Trophoblast cell (in vitro differentiated cells and primary cell): Measurements from ENCODE around the gene RAB9B.

Experiments used
- DNase-seq, 2 donors: peaks; one replicate each; pipeline ENCODE4 v3.0.0-alpha.2; 2016
- H2AFZ ChIP-seq: 2 replicates; pipeline ENCODE4 v1.6.1; 2013; ENCODE audit warnings: low read length, moderate library complexity, mild to moderate bottlenecking; ENCODE audit not compliant: insufficient read depth, poor library complexity
- H2AK5ac ChIP-seq: 2 replicates; pipeline ENCODE4 v1.6.1; 2013; ENCODE audit warnings: mild to moderate bottlenecking, low read length
- H2BK120ac ChIP-seq: 2 replicates; pipeline ENCODE4 v1.6.1; 2013; ENCODE audit warnings: low read length, mild to moderate bottlenecking, moderate library complexity; ENCODE audit not compliant: insufficient read depth, poor library complexity
- H2BK12ac ChIP-seq: 2 replicates; pipeline ENCODE4 v1.6.1; 2013; ENCODE audit warnings: mild to moderate bottlenecking, low read length, moderate library complexity
- H2BK5ac ChIP-seq: 2 replicates; pipeline ENCODE4 v1.6.1; 2013; ENCODE audit warnings: low read length, low read depth, moderate library complexity, mild to moderate bottlenecking; ENCODE audit not compliant: poor library complexity
- H3K14ac ChIP-seq: 2 replicates; pipeline ENCODE4 v1.6.1; 2013; ENCODE audit warnings: mild to moderate bottlenecking, low read length
- H3K18ac ChIP-seq: 2 replicates; pipeline ENCODE4 v1.6.1; 2013; ENCODE audit warnings: mild to moderate bottlenecking, low read length
- H3K23ac ChIP-seq: 2 replicates; pipeline ENCODE4 v1.6.1; 2013; ENCODE audit warnings: low read length
- H3K27ac ChIP-seq: 2 replicates; pipeline ENCODE4 v1.5.1; 2013; ENCODE audit warnings: low read depth, mild to moderate bottlenecking, inconsistent platforms, low read length, moderate library complexity
- H3K27me3 ChIP-seq: 2 replicates; pipeline ENCODE4 v1.6.1; 2013; ENCODE audit warnings: inconsistent platforms, mild to moderate bottlenecking, low read length, moderate library complexity; ENCODE audit not compliant: insufficient read depth
- H3K36me3 ChIP-seq, 2 experiments: 1 replicate in 1 of 2; 2 replicates in 1 of 2; pipeline ENCODE4 v1.6.1; 2013; ENCODE audit warnings: low read length in 2 of 2, mild to moderate bottlenecking in 2 of 2, moderate library complexity in 1 of 2; ENCODE audit not compliant: insufficient read depth in 2 of 2, control insufficient read depth in 1 of 2
- H3K4ac ChIP-seq: 2 replicates; pipeline ENCODE4 v1.6.1; 2013; ENCODE audit warnings: low read depth, mild to moderate bottlenecking, low read length, moderate library complexity
- H3K4me1 ChIP-seq, 2 experiments: 1 replicate in 1 of 2; 2 replicates in 1 of 2; pipeline ENCODE4 v1.6.1; 2013; ENCODE audit warnings: low read length in 2 of 2, mild to moderate bottlenecking in 2 of 2, moderate library complexity in 1 of 2; ENCODE audit not compliant: insufficient read depth in 2 of 2, control insufficient read depth in 1 of 2
- H3K4me2 ChIP-seq: 2 replicates; pipeline ENCODE4 v1.6.1; 2013; ENCODE audit warnings: inconsistent platforms, mild to moderate bottlenecking, low read length, moderate library complexity
- H3K4me3 ChIP-seq: 2 replicates; pipeline ENCODE4 v1.5.1; 2013; ENCODE audit warnings: mild to moderate bottlenecking, low read depth, low read length, inconsistent platforms
- H3K79me1 ChIP-seq: one replicate; pipeline ENCODE4 v1.6.1; 2013; ENCODE audit warnings: low read length
- H3K79me2 ChIP-seq: 2 replicates; pipeline ENCODE4 v1.6.1; 2013; ENCODE audit warnings: low read length, mild to moderate bottlenecking; ENCODE audit not compliant: control insufficient read depth, insufficient read depth, poor library complexity
- H3K9ac ChIP-seq: 2 replicates; pipeline ENCODE4 v1.6.1; 2013; ENCODE audit warnings: mild to moderate bottlenecking, low read length
- H3K9me3 ChIP-seq: 2 replicates; pipeline ENCODE4 v1.6.1; 2013; ENCODE audit warnings: low read depth, mild to moderate bottlenecking, control low read depth, inconsistent platforms, low read length; ENCODE audit not compliant: insufficient read depth
- H4K12ac ChIP-seq: 2 replicates; pipeline ENCODE4 v1.6.1; 2013; ENCODE audit warnings: low read depth, mild to moderate bottlenecking, low read length, moderate library complexity
- H4K8ac ChIP-seq: 2 replicates; pipeline ENCODE4 v1.6.1; 2013; ENCODE audit warnings: low read depth, mild to moderate bottlenecking, low read length, moderate library complexity
- H4K91ac ChIP-seq: one replicate; pipeline ENCODE4 v1.6.1; 2013; ENCODE audit warnings: low read depth, mild to moderate bottlenecking, low read length, moderate library complexity
- WGBS: extraction: QIAGEN DNeasy Blood & Tissue Kit; methylation state at CpG from one replicate; pipeline ENCODE4 v1.1.7; 2013; ENCODE audit warnings: missing lambda C conversion rate; ENCODE audit not compliant: insufficient read length, insufficient coverage; ENCODE audit errors: extremely low coverage; 5-methylcytosine and 5-hydroxymethylcytosine counted together

RAB9B gene

DNA sequence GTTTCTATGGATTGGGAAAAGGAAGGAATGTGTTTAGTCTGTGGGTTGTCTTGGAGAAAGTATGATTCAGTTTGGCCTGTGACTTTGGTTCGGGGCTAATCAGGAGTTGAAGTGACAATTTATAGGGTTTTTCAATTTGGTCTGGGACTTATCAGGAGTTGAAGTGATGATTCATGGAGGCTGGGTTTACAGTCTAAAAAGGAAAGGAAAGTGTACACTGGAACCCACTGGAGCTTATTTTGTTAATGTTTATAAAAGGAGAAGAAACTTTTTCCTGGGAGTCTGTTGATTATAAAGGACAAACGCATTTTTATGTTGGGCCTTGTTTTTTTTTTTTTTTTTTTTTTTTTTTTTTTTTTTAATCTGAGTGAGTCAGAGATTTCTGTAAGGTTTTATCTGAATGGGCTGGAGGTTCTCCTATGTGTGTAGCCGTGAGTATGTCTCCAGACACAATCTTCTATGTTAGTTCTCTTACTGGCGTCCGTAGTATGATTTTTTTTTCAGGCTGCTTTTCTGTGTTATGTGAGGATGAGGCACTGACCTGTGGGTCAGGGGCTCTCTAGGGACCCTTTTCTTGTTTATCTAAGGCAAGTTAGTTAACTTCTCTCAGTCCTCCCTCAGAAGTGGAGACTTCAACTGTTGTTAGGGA lies 33.0 kb upstream of the RAB9B start:
- no peak overlapping the region for H2BK120ac ChIP-seq
- H3K18ac ChIP-seq = no peak overlapping the region
- H3K4ac ChIP-seq = no peak overlapping the region
- no peaks in the 10 kb centered on the region for H3K4me1 ChIP-seq
- no peaks in the 10 kb centered on the region for H3K27me3 ChIP-seq
- no peak overlapping the region for H4K12ac ChIP-seq
- no peak overlapping the region for H3K4me3 ChIP-seq
- no peak overlapping the region for H3K9ac ChIP-seq
- H2BK12ac ChIP-seq = no peak overlapping the region
- no CpG with 5 or more reads among the region's 5 CpGs for WGBS
- H4K8ac ChIP-seq = no peak overlapping the region
- DNase-seq = no peak
- no peak overlapping the region for H4K91ac ChIP-seq
- no peak overlapping the region for H2BK5ac ChIP-seq
- H3K14ac ChIP-seq = no peak overlapping the region
- no peaks in the 10 kb centered on the region for H3K79me2 ChIP-seq
- H3K79me1 ChIP-seq = no peaks in the 10 kb centered on the region
- no peak overlapping the region for H3K23ac ChIP-seq
- no peak overlapping the region for H3K4me2 ChIP-seq
- no peaks in the 10 kb centered on the region for H3K36me3 ChIP-seq
- H3K27ac ChIP-seq = no peak overlapping the region
- H2AFZ ChIP-seq = no peak overlapping the region
- no peak overlapping the region for H2AK5ac ChIP-seq
- no peaks in the 10 kb centered on the region for H3K9me3 ChIP-seq

- Histone ChIP-seq H4K12ac (no peak overlapping the region), H2AFZ (no peak overlapping the region), H3K4me1 (no peaks in the 10 kb centered on the region), H3K9me3 (no peaks in the 10 kb centered on the region), H3K9ac (no peak overlapping the region), H2AK5ac (no peak overlapping the region), H3K14ac (no peak overlapping the region), H4K91ac (no peak overlapping the region), H3K4me2 (no peak overlapping the region), H2BK12ac (no peak overlapping the region), H3K27me3 (no peaks in the 10 kb centered on the region), H3K23ac (no peak overlapping the region), H4K8ac (no peak overlapping the region), H3K18ac (no peak overlapping the region), H3K79me2 (no peaks in the 10 kb centered on the region), H2BK5ac (no peak overlapping the region), H3K36me3 (no peaks in the 10 kb centered on the region), H3K79me1 (no peaks in the 10 kb centered on the region), H2BK120ac (no peak overlapping the region), H3K4me3 (no peak overlapping the region), H3K4ac (no peak overlapping the region), H3K27ac (no peak overlapping the region)
- WGBS = no CpG with 5 or more reads among the region's 3 CpGs
- DNase-seq = no peak
These were observed 32.1 kb upstream of the RAB9B start for GRCh38 chrX:103864149-103864548.

- no peaks in the 10 kb centered on the region for H3K4me1 ChIP-seq
- H3K23ac ChIP-seq = no peak overlapping the region
- H3K79me2 ChIP-seq = no peaks in the 10 kb centered on the region
- no peak overlapping the region for H2AK5ac ChIP-seq
- H3K4me3 ChIP-seq = no peak overlapping the region
- no peak overlapping the region for H2AFZ ChIP-seq
- no peak overlapping the region for H2BK120ac ChIP-seq
- no peak overlapping the region for H4K8ac ChIP-seq
- no peak overlapping the region for H3K27ac ChIP-seq
- no peak overlapping the region for H2BK12ac ChIP-seq
- no peak overlapping the region for H4K12ac ChIP-seq
- H3K4me2 ChIP-seq = no peak overlapping the region
- H3K14ac ChIP-seq = no peak overlapping the region
- no peak overlapping the region for H3K9ac ChIP-seq
- H3K79me1 ChIP-seq = no peaks in the 10 kb centered on the region
- no peak overlapping the region for H4K91ac ChIP-seq
- no peak overlapping the region for H3K4ac ChIP-seq
- H3K18ac ChIP-seq = no peak overlapping the region
- H3K36me3 ChIP-seq = no peaks in the 10 kb centered on the region
- no peak overlapping the region for H2BK5ac ChIP-seq
- H3K27me3 ChIP-seq = no peaks in the 10 kb centered on the region
- H3K9me3 ChIP-seq = no peaks in the 10 kb centered on the region
- DNase-seq = no peak
These were observed 29.1 kb upstream of the RAB9B start for GRCh38 chrX:103861200-103861599.

- Histone ChIP-seq H2BK5ac (no peak overlapping the region), H3K36me3 (no peaks in the 10 kb centered on the region), H4K91ac (no peak overlapping the region), H3K79me2 (no peaks in the 10 kb centered on the region), H4K12ac (no peak overlapping the region), H2AK5ac (no peak overlapping the region), H2BK12ac (no peak overlapping the region), H4K8ac (no peak overlapping the region), H3K18ac (no peak overlapping the region), H3K79me1 (no peaks in the 10 kb centered on the region), H3K4me2 (no peak overlapping the region), H3K27ac (no peak overlapping the region), H3K9ac (no peak overlapping the region), H3K4me3 (no peak overlapping the region), H2BK120ac (no peak overlapping the region), H3K9me3 (no peaks in the 10 kb centered on the region), H3K23ac (no peak overlapping the region), H2AFZ (no peak overlapping the region), H3K14ac (no peak overlapping the region), H3K27me3 (no peaks in the 10 kb centered on the region), H3K4me1 (no peaks in the 10 kb centered on the region), H3K4ac (no peak overlapping the region)
- DNase-seq = no peak
- no CpG with 5 or more reads among the region's 1 CpG for WGBS
These were observed 17.5 kb upstream of the RAB9B start for GRCh38 chrX:103849558-103849957.
